GM21619 (cell line): ENCODE data around the gene HSPA9.
"Not testable (repeated sequence)": the region's sequence is repeated elsewhere in the genome, so short reads cannot be mapped to it uniquely, and the experiment has no call there.

Source experiments
- ATAC-seq: cut with Tn5 transposase; IDR thresholded peaks from one replicate; pipeline ENCODE4 v1.9.1; 2021; ENCODE audit not compliant: unreplicated experiment

Gene HSPA9

DNA sequence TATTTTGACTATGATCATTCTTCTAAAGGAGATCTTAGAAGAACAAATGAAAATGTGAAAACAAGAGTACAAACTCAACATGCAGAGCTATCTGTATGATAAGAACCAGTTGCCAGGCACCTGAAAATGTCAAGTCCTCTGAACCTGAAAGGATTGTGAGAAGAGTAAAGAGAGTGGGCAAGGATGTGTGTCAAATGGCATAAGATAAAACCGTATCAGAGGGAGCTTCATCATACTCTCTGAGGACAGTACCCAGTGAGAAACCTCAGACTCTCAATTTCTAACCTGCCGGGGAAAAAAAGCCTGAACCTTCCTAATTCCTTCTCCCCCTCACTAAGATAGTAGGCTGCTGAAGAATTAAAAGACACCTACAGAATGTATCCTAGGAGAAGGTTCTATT lies 39.0 kb downstream of the HSPA9 start:
- ATAC-seq, result no peak

DNA sequence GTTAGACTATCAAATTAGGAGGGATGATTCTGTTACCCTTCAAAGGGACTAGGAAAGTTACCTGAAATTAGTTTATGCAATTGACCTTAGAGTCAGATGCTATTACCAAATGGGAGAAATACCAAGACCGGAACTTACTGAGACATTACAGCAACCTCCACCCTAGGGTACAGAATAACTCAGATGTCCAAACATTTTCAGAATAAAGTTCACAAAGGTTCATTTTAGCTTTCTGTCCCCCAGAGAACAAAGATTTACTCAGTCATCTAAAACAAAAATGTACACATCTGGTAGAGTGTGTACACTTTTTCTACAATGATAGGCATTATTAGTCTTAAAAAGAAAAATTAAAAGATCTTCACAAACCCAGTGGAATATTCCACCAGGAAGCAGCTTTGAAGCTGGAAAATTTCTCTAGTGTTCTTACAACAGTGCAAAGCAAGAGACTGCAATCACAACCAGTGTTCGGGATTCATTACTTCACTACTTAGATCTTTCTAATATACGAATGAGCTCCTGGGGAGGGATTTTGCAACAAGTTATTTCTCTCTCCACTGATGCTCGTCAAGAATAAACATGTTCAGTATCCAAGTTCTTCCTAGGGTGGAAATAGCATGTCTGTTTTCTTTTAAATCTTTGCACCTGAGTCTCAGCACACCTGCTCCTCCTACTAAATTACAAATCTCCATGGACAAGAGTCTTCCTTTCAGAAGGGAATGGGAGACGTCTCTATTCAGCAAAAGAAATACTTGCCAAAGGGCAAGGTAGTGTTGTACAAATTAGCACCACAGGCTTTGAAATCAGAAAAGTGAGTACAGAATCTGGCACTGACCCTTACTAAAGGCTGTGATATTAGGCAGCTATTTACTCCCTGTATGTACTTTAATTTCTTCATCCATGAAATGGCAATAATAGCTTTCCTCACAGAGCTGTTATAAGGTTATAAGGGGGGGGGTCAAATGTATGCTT lies 40.9 kb downstream of the HSPA9 start:
- ATAC-seq, result no peak

DNA sequence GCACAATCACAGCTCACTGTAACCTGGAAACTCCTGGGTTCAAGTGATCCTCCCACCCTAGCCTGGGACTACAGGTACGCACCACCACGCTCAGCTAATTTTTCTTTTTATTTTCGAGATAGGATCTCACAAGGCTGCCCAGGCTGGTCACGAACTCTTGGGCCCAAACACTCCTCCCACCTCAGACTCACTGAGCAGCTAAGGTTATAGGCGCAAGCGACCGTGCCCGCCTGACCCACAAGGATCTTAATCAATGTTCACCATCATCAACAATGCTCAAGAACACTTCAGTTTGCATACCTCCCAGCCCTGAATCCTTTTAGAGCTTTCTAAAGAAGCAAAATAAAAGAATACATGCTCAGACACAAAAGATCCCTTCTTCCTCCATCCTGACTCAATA lies 45.4 kb downstream of the HSPA9 start:
- no peak for ATAC-seq

DNA sequence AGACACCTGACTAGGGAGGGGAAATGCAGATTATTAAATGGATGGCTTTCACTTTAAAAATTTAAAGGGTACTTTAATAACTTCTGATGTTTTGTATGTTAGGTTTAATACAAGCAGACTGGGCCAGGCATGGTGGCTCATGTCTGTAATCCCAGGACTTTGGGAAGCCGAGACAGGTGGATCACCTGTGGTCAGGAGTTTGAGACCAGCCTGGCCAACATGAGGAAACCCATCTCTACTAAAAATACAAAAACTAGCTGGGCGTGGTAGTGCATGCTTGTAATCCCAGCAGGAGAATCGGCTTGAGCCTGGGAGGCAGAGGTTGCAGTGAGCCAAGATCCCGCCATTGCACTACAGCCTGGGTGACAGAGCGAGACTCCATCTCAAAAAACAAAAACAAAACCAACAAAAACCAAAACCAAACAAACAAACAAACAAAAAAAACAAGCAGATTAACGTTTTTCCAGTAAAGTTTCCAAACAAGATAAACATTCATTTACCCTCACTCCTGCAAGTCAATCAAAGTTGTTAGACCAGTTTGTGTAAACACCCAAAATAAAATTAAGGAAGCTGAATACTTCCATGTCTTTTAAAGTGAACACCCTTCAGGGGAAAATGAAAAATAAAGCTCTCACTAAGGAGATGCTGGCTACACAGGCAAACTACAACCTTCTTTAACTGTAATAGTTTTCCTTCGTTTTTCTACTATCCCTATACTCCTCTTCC lies 46.3 kb downstream of the HSPA9 start:
- no peak for ATAC-seq

DNA sequence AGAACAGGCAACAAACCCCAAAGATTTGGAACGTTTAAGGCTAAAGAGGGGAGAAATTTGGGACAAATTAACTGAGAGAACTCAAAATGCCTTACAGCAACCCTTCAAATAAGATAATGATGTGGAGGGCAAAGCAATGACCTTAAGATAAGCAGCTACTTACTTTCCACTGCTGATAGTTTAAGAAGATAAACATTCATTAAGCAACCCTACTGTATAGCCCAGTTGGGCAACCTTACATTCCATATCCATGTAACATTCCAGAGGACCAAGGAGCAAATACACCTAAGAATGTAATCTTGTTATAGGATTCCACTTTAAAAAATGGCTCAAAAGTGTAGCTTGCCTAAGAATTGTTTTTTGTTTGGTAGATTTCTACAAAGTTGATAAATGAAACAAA lies 47.0 kb downstream of the HSPA9 start:
- no peak for ATAC-seq

DNA sequence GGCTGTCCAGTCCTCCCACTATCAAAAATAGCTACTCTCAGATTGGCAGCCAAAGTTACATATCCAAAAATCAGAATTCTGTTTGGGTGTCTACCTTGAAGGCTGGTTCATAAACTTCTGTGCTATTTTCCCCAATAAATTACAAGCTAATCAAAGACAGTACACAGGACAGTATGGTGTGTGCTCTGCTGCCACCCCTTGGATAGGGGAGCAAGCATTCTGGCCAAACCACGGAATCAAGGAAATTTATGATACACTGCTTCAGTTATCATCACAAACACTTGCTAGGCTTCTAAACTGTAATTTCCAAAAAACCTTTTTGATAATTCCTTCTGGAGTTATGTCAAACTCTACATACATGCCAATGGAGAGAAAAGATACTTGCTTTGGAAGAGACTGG lies 48.0 kb downstream of the HSPA9 start:
- ATAC-seq, result no peak

DNA sequence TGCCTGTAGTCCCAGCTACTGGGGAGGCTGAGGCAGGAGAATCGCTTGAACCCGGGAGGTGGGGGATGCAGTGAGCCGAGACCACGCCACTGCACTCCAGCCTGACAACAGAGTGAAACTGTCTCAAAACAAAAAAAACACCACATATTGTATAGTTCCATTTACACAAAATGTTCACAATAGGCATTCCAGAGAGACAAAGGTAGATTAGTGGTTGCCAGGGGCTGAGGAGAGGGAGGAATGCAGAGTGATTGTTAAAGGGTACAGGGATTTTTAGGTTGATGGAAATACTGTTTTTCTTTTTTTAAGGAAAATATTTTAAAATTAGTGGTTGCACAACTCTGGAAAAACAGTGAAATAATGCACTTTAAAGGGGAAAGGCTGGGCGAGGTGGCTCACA lies 51.8 kb downstream of the HSPA9 start:
- no peak for ATAC-seq

DNA sequence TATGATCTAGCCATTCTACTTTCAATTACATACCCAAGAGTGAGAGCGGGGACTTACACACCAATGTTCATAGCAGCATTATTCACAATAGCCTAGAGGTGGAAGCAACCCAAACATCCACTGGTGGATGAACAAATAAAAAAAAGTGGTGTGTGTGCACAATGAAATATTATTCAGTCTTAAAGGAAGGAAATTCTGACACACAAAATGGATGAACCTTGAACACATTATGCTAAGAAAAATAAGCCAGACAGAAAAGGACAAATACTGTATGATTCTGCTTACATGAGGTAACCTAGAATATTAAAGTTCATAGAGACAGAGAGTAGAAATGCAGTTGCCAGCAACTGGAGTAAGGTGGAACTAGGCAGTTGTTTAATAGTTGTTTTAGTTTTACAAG lies 54.2 kb downstream of the HSPA9 start:
- ATAC-seq, result no peak

DNA sequence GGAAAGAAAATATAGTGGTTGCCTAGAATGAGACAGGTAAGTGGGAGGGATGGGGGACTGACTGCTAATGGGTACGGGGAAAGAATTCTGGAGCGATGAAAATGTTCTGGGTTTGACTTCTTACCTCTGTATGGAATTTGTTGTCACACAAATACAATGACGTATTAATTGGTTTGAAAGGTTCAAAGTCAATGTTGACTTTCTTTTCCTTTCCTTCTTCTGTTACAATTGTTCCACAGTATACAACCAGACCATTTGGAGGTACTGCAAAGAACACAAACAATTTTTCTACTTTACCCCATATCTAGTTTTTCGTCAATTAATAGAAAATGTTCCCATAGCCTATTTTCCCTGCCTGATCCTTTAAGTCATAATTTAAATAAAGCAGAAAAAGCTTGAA lies 57.8 kb downstream of the HSPA9 start:
- no peak for ATAC-seq

DNA sequence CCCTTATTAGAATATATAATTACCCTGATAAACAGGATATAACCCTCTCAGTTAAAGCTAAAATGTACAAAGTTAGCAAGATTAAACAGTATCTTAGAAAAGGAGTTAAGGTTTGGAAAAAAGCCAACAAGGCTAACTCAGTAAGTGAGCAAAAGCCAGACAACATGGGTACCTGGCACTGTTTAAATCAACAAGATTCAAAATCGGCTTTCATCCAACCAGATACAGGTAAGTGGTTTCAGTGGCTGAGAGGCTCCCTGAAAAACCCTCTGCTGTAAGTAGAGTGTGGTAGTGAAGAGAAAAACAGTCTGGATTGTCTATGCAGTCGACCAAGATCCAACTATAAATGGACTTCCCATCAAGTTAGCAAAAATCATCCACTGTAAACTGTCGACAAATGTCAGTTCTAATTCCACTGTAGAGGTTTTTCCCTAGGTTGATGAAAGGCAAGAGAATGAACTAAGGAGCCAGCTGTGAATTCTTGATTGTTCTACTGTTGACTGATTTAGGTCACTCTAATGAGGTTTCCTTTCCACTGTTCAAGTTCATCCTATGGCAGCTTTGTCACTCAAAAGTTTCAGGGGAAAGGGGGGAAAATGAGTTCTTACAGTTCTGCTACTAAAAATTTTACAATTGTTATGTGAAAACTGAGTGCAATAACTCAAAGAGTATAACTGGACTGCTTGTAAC lies 59.5 kb downstream of the HSPA9 start:
- no peak for ATAC-seq

DNA sequence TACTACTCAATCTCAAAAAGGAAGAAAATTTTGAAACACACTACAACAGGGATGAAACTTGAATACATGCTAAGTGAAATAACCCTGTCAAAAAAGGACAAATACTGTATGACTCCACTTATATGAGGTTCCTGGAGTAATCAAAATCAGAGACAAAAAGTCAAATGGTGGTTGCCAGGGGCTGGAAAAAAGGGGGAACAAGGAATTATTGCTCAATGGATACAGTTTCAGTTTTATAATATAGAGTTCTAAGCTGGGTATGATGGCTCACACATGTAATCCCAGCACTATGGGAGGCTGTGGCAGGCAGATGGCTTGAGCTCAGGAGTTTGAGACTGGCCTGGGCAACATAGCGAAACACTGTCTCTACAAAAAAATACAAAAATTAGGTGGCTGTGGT lies 61.2 kb downstream of the HSPA9 start:
- ATAC-seq, result no peak

DNA sequence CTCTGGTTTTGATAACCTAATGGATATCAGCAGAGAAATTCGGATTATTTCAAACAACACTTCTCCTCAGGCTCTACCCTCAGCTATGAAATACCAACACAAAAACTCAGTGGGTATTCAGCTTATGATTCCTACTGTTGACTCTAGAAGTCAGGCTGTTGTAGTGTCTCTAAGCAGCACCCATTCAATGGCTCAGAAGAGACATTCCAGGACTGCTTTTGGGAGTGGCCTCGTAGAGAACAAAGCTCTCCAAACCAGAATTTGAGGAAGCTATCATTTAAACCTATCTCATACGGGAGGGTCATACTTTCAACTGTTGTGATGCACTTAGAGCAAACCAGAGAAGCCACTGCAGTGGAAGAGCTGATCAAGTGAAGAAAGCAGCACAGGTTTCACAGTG lies 66.2 kb downstream of the HSPA9 start:
- no peak for ATAC-seq

DNA sequence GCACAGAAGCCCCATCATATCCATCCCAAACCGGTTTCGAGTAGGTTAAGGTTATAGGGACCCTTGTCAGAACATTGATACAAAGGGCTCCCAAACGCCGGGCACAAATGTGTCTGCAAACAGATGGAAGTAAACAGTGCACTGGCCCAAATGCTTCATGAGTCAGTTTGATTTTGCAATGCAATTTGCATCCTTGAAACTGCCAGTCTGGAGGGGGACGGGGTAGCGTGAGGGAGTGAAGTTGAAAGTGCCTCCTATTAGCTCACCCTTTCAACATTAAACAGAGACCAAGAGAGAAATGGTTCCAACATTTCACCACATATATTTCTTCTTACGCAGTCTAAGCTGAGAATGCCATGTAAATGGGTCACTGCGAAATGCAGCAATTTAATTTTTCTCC lies 67.7 kb downstream of the HSPA9 start:
- not testable (repeated sequence) for ATAC-seq

DNA sequence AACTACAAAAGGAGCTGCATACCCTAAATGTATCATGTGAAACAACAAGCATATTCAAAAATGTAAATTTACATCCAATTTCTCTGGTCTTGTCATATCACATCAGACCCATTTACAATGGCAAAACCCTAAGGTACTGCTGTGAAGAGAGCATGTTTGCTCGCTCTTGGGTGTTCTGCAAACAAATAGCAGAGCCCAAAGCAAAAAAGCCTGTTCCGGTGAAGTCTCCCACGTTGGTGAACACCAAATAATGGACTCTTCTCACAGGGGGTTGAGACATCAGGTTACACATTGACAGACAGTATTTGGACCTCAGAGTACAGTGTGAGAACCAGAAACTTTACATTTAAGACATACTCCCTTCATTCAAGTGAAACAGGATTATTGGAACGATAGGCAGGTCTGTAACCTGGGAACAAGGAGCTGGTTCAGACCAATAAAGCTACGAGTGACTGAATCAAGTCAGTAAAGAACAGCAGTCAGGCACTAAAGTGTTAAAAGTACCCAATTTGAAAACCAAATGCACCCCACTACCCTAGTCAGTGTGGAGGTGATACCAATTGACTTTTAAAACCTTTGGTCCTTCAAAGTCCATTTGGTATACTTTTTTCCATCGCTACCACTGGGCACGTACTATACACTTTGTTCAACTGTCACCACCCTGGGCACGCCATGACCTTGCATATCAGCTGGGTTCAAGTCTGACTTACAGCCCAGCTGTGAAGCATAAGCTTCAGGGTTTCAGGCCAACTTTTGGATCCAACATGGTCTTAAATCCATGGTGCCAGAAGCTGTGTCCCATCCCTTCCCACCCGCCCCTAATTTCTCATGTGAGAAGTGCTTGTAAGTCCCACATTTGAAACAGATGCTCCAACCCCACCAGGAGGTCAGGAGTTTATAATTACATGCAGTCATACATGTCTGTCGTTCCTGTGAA lies 68.6 kb downstream of the HSPA9 start:
- ATAC-seq, result no peak

DNA sequence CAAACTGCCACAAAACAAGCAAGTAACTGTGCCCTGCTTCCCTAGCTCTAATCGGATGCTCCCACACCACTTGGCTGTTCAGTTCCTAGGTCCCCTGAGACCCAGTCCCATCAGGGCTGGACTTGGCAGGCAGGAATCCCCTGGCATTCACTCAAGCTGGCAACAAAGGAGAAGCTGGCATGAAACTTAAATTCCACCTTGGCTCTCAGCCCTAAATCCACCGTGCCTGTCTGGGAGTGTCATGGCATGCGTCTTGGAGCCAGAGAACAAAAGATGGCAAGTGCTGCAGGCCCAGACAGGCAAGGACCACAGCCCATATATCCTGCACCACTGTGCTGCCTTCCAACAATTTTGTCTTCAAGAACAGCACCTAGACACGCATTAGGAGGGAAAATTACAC lies 70.4 kb downstream of the HSPA9 start:
- no peak for ATAC-seq
